ENCODE results near the gene SP7. TPM values are rescaled to one million over a fixed set of nuclear protein-coding genes. Genes with fewer than 3 reads are reported as not detected.
A peak's percentile ranks its signal among the peaks of the same experiment; 100 is the strongest.

SP7 gene
- total and polyA plus RNA-seq, 9 of the 15 experiments (the other 6 are each of a cell fraction or from before 2014, with no cell fraction given), result 0.04 TPM; not detected in 8

- TF ChIP-seq PTTG1 (tag; IDR thresholded peaks at IDR 0.05; ENCODE audit: low read depth), result no peak
- TF ChIP-seq CEBPZ (IDR thresholded peaks at IDR 0.05; ENCODE audit: borderline replicate concordance, low read depth, low read length), result no peak
- peak; percentile 47; the same call in 1 of the 2 replicates for TF ChIP-seq TRIM28 (IDR thresholded peaks at IDR 0.05)
- TF ChIP-seq RBM39 (optimal IDR thresholded peaks at IDR 0.05; ENCODE audit: low read depth, low read length), result no peak
- TF ChIP-seq, protein P1, sequence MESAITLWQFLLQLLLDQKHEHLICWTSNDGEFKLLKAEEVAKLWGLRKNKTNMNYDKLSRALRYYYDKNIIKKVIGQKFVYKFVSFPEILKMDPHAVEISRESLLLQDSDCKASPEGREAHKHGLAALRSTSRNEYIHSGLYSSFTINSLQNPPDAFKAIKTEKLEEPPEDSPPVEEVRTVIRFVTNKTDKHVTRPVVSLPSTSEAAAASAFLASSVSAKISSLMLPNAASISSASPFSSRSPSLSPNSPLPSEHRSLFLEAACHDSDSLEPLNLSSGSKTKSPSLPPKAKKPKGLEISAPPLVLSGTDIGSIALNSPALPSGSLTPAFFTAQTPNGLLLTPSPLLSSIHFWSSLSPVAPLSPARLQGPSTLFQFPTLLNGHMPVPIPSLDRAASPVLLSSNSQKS (CRISPR knock-in tag; IDR thresholded peaks at IDR 0.05), result no peak
- TF ChIP-seq ZNF57 (CRISPR knock-in tag; IDR thresholded peaks at IDR 0.05), result no peak
- TF ChIP-seq MEIS2 (IDR thresholded peaks at IDR 0.05; ENCODE audit: partially characterized antibody), result no peak
- TF ChIP-seq SP2 (IDR thresholded peaks at IDR 0.05; ENCODE audit: extremely low read depth, low read depth, low read length, poor library complexity, severe bottlenecking), result no peak
- TF ChIP-seq TFE3 (CRISPR knock-in tag; IDR thresholded peaks at IDR 0.05), result no peak
- no peak for TF ChIP-seq THRAP3 (IDR thresholded peaks at IDR 0.05; ENCODE audit: borderline replicate concordance)
- TF ChIP-seq, protein P2, sequence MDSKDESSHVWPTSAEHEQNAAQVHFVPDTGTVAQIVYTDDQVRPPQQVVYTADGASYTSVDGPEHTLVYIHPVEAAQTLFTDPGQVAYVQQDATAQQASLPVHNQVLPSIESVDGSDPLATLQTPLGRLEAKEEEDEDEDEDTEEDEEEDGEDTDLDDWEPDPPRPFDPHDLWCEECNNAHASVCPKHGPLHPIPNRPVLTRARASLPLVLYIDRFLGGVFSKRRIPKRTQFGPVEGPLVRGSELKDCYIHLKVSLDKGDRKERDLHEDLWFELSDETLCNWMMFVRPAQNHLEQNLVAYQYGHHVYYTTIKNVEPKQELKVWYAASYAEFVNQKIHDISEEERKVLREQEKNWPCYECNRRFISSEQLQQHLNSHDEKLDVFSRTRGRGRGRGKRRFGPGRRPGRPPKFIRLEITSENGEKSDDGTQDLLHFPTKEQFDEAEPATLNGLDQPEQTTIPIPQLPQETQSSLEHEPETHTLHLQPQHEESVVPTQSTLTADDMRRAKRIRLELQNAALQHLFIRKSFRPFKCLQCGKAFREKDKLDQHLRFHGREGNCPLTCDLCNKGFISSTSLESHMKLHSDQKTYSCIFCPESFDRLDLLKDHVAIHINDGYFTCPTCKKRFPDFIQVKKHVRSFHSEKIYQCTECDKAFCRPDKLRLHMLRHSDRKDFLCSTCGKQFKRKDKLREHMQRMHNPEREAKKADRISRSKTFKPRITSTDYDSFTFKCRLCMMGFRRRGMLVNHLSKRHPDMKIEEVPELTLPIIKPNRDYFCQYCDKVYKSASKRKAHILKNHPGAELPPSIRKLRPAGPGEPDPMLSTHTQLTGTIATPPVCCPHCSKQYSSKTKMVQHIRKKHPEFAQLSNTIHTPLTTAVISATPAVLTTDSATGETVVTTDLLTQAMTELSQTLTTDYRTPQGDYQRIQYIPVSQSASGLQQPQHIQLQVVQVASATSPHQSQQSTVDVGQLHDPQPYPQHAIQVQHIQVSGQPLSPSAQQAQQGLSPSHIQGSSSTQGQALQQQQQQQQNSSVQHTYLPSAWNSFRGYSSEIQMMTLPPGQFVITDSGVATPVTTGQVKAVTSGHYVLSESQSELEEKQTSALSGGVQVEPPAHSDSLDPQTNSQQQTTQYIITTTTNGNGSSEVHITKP (IDR thresholded peaks at IDR 0.05; ENCODE audit: partially characterized antibody), result peak; percentile 47
- TF ChIP-seq PHB2 (IDR thresholded peaks at IDR 0.05; ENCODE audit: low read depth), result no peak
- no peak for TF ChIP-seq PREB (CRISPR knock-in tag; IDR thresholded peaks at IDR 0.05)
- TF ChIP-seq CBX1 (IDR thresholded peaks at IDR 0.05; ENCODE audit: low read depth), result no peak
- TF ChIP-seq TBL1XR1 (IDR thresholded peaks at IDR 0.05; ENCODE audit: low read length in 2 of 2), result no peak
Measured at GRCh38 chr12:53380794-53381730, 44.9 kb upstream of the SP7 start (continued).

Data from K562 (cell line).